Keratinocyte (primary cell): ENCODE measurements around the gene DYNAP.

ENCODE experiments used
- CTCF ChIP-seq, 3 experiments: IDR thresholded peaks in 1 of 3; conservative IDR thresholded peaks in 1 of 3; optimal IDR thresholded peaks in 1 of 3; 2 replicates in 2 of 3; 3 replicates in 1 of 3; pipeline versions ENCODE3 to v1.5.1; 2011; ENCODE audit warnings: low read length in 3 of 3, mild to moderate bottlenecking in 3 of 3, moderate library complexity in 2 of 3, control low read depth in 1 of 3, inconsistent platforms in 1 of 3; ENCODE audit not compliant: insufficient read depth in 2 of 3; ENCODE audit errors: extremely low read depth in 1 of 3
- EZH2 ChIP-seq: IDR thresholded peaks from one replicate; pipeline ENCODE4 v1.6.1; 2012; ENCODE audit warnings: inconsistent platforms, mild to moderate bottlenecking, low read length, moderate library complexity

- TF ChIP-seq EZH2 (no peak), CTCF (optimal IDR thresholded peaks at IDR 0.05 in 1 of 3, IDR thresholded peaks at IDR 0.05 in 1 of 3, conservative IDR thresholded peaks at IDR 0.05 in 1 of 3; ENCODE audit: extremely low read depth in 1 of 3, insufficient read depth in 2 of 3, low read length in 3 of 3) (no peak)
Observed at GRCh38 chr18:54561706-54562267, 29.3 kb upstream of the DYNAP start.
